Ovary (tissue), 9 donors: ENCODE data around the gene GNG7. TPM values are rescaled to one million over a fixed set of nuclear protein-coding genes. Genes with fewer than 3 reads are reported as not detected.
A peak's percentile ranks its signal among the peaks of the same experiment; 100 is the strongest.
"Not testable (repeated sequence)": the region's sequence is repeated elsewhere in the genome, so short reads cannot be mapped to it uniquely, and the experiment has no call there.

ENCODE experiments used
- DNase-seq, 5 donors: peaks; one replicate each; pipeline ENCODE4 v3.0.0-alpha.2; 2019 to 2020
- H3K27ac ChIP-seq, 2 donors: fragments of 200-600 bp; one replicate each; pipeline versions ENCODE4 v1.5.1 to v1.8.0; 2019 to 2022
- H3K27me3 ChIP-seq: fragments of 200-600 bp; one replicate; pipeline ENCODE4 v1.8.0; 2022
- H3K36me3 ChIP-seq: fragments of 200-600 bp; sonication (generic); one replicate; pipeline ENCODE4 v1.5.1; 2019
- H3K4me1 ChIP-seq: one replicate; pipeline ENCODE4 v1.8.1; 2013; ENCODE audit warnings: mild to moderate bottlenecking, moderate library complexity; ENCODE audit not compliant: insufficient read depth
- H3K4me3 ChIP-seq: fragments of 200-600 bp; sonication (generic); one replicate; pipeline ENCODE4 v1.5.1; 2017
- H3K9me3 ChIP-seq, 2 donors: fragments of 200-600 bp in 1 of 2; sonication (generic) in 1 of 2; one replicate each; pipeline versions ENCODE4 v1.5.1 to v1.8.1; 2013 to 2019; ENCODE audit warnings: mild to moderate bottlenecking in 1 of 2, moderate library complexity in 1 of 2
- EP300 ChIP-seq: sonication (generic); formaldehyde crosslinking; IDR thresholded peaks from one replicate; pipeline ENCODE4 v1.6.1; 2017; ENCODE audit warnings: antibody characterized with exemption
- POLR2A ChIP-seq: fragments of 450-650 bp; IDR thresholded peaks from one replicate; pipeline ENCODE4 v1.6.1; 2017; ENCODE audit warnings: antibody characterized with exemption, mild to moderate bottlenecking, moderate library complexity
- WGBS, 3 donors: extraction: QIAGEN DNeasy Blood & Tissue Kit in 1 of 3; methylation state at CpG; one replicate each; pipeline versions ENCODE4 v1.1.5 to v1.1.7; 2013 to 2017; 5-methylcytosine and 5-hydroxymethylcytosine counted together
- intact Hi-C, 4 donors: fragments of 100-400 bp; cut with DNase I; formaldehyde crosslinking; loops; one replicate each; pipeline versions ENCODE4 v1.11.0 to v1.15.1; 2022 to 2023
- polyA plus RNA-seq, 2 donors: library from polyadenylated mRNA; stranded (reverse); fragments of 200-250 nt in 1 of 2; fragments of 350-450 nt in 1 of 2; fragmentation: Illumina TruSeq in 1 of 2; extraction: RNeasy Lipid Tissue Mini Kit (QIAGEN cat#74804) in 1 of 2; gene quantifications; one replicate each; pipeline ENCODE4 v1.2.3, GENCODE V29; 2013 to 2014
- total RNA-seq, 7 donors: library from RNA; depleted of rRNA in 2 of 7; stranded (reverse); fragments of >200 nt in 2 of 7; fragmentation: NEBNext Ultra II Directional in 3 of 7; extraction: Animal tissue kit (Norgen Biotek cat#: 25700) in 3 of 7; gene quantifications; one replicate each; pipeline versions ENCODE4 v1.1.0 to v1.2.4, GENCODE V29; 2016 to 2023
- TF ChIP-seq, protein P1 (sequence below), 3 donors: fragments of 450-650 bp in 2 of 3; fragments of 200-600 bp in 1 of 3; IDR thresholded peaks; one replicate each; pipeline versions ENCODE4 v1.5.1 to v1.8.0; 2016 to 2022; ENCODE audit warnings: antibody characterized with exemption in 3 of 3, mild to moderate bottlenecking in 1 of 3
- donor health status: DM: no; HTN: no; CAD: no; lungs with moderate emphysema.
- donor health status: DM: no; HTN: no; CAD: no.
- donor health status: Bipolar disorder and iron deficiency.
- donor health status: DM: yes; HTN: yes; CAD: no.
- donor health status: DM: no; HTN: no; CAD: no.
- donor health status: DM: yes; HTN: yes; CAD: no.

GNG7 gene
- total and polyA plus RNA-seq, 9 donors, result 4.1 to 36.3 (median 15.1) TPM

GRCh38 chr19:2544576-2545415, 157.7 kb downstream of the GNG7 start:
- TF ChIP-seq POLR2A (no peak), EP300 (no peak)
- TF ChIP-seq, protein P1, sequence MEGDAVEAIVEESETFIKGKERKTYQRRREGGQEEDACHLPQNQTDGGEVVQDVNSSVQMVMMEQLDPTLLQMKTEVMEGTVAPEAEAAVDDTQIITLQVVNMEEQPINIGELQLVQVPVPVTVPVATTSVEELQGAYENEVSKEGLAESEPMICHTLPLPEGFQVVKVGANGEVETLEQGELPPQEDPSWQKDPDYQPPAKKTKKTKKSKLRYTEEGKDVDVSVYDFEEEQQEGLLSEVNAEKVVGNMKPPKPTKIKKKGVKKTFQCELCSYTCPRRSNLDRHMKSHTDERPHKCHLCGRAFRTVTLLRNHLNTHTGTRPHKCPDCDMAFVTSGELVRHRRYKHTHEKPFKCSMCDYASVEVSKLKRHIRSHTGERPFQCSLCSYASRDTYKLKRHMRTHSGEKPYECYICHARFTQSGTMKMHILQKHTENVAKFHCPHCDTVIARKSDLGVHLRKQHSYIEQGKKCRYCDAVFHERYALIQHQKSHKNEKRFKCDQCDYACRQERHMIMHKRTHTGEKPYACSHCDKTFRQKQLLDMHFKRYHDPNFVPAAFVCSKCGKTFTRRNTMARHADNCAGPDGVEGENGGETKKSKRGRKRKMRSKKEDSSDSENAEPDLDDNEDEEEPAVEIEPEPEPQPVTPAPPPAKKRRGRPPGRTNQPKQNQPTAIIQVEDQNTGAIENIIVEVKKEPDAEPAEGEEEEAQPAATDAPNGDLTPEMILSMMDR (IDR thresholded peaks at IDR 0.05), result no peak
- no peaks in the 10 kb centered on the region for H3K27me3 ChIP-seq
- 85 to 87% (median 87%) methylated on average over 18 of the region's 18 CpGs for WGBS, 3 donors
- intact Hi-C loops, result loop anchor here in 3 of 4 donors (5.0 to 10.0 kb wide), 3 partner anchors 33 to 67 kb away; partner anchors contain the start of gene GADD45B (in 2 of the 3)
- H3K4me3 ChIP-seq, result no peak overlapping the region
- H3K9me3 ChIP-seq, result no peaks in the 10 kb centered on the region
- H3K36me3 ChIP-seq, result no peaks in the 10 kb centered on the region
- DNase-seq, result peak in 2 of 5 donors; percentile 29 to 46
- peaks cover 12% of the 10 kb centered on the region for H3K4me1 ChIP-seq
- H3K27ac ChIP-seq, result peak overlapping the region; percentile 70 to 81

- Histone ChIP-seq H3K4me3 (no peak overlapping the region), H3K27me3 (no peaks in the 10 kb centered on the region), H3K4me1 (peaks cover 12% of the 10 kb centered on the region), H3K27ac (peak overlapping the region; percentile 70 to 81), H3K9me3 (no peaks in the 10 kb centered on the region), H3K36me3 (no peaks in the 10 kb centered on the region)
- WGBS, 3 donors, result 2% methylated on average over 36 of the region's 36 CpGs
- intact Hi-C loops, result loop anchor here (2.0 to 10.0 kb wide), 4 partner anchors 34 to 69 kb away; partner anchors contain the start of gene GADD45B (in 2 of the 4)
- DNase-seq, result peak; percentile 90 to 94 (median 93)
- peak; percentile 92 for TF ChIP-seq EP300
- TF ChIP-seq, protein P1 (IDR thresholded peaks at IDR 0.05), result peak in 1 of 3 donors; percentile 16
- TF ChIP-seq POLR2A, result peak; percentile 27
Measured at GRCh38 chr19:2543463-2544442, 158.7 kb downstream of the GNG7 start.

DNA sequence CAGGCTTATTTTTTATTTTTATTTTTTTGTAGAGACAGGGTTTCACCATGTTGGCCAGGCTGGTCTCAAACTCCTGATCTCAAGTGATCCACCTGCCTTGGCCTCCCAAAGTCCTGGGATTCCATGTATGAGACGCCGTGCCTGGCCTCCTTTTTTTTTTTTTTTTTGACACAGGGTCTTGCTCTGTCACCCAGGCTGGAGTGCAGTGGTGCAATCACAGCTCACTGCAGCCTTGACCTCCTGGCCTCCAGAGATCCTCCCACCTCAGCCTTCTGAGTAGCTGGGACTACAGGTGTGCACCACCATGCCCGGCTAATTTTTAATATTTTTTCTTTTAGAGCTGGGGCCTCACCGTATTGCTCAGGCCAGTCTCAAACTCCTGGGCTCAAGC, 159.4 kb downstream of the GNG7 start:
- Histone ChIP-seq H3K27ac (peak overlapping the region; percentile 70 to 81), H3K4me1 (peaks cover 12% of the 10 kb centered on the region)
- 3 to 17% (median 16%) methylated on average over 4 of the region's 4 CpGs for WGBS, 3 donors
- DNase-seq, result peak in 2 of 5 donors; percentile 49 to 63
- not testable (repeated sequence) for H3K4me3 ChIP-seq, H3K9me3 ChIP-seq, H3K27me3 ChIP-seq, H3K36me3 ChIP-seq
- intact Hi-C loops, result loop anchor here (2.0 to 10.0 kb wide), 4 partner anchors 34 to 68 kb away; partner anchors contain the start of gene GADD45B (in 2 of the 4)

DNA sequence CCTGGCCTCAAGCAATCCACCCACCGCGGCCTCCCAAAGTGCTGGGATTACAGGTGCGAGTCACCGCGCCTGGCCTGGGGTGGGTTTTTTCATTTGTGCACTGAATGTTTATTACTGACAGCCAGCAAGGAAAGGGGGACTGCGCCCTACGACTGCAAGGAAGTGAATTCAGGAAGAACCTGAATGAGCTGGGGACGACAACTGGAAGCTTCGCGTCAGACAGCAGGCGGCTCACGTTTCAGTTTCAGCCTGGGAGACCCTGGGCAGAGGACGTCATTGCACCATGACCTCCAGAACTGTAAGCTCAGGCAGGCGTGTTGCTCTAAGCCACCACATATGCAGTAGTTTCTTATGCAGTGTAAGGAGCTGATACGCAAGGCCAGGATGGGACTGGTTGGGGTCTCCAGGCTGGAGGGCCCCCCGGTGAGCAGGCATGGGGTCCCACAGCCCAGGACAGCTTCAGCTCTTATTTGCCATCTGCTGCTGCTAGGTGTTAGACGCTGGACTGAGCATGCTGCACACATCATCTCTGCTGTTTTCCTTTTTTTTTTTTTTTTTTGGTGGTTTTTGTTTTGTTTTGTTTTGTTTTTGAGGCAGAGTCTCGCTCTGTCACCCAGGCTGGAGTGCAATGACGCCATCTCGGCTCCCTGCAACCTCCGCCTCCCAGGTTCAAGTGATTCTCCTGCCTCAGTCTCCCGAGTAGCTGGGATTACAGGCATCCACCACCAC, 160.0 kb downstream of the GNG7 start:
- intact Hi-C loops, result loop anchor here (2.0 to 10.0 kb wide), 4 partner anchors 35 to 68 kb away; partner anchors contain the start of gene GADD45B (in 2 of the 4)
- H3K4me3 ChIP-seq, result no peak overlapping the region
- H3K4me1 ChIP-seq, result peaks cover 12% of the 10 kb centered on the region
- WGBS, 3 donors, result 36 to 57% (median 45%) methylated on average over 22 of the region's 22 CpGs
- DNase-seq, result no peak
- no peaks in the 10 kb centered on the region for H3K9me3 ChIP-seq
- no peaks in the 10 kb centered on the region for H3K36me3 ChIP-seq
- no peaks in the 10 kb centered on the region for H3K27me3 ChIP-seq
- peak overlapping the region; percentile 3 to 70 for H3K27ac ChIP-seq
- TF ChIP-seq POLR2A, result no peak
- TF ChIP-seq, protein P1 (IDR thresholded peaks at IDR 0.05), result no peak
- TF ChIP-seq EP300, result no peak
